Effector memory CD8-positive, alpha-beta T cell (primary cell): ENCODE data around the gene SHMT2.

ENCODE experiments used
- ATAC-seq: fragments of 150-1000 bp; cut with Tn5 transposase; replicated peaks from 2 replicates; pipeline ENCODE4 v1.10.0; 2021; ENCODE audit warnings: mild to moderate bottlenecking, moderate library complexity
- DNase-seq, 3 experiments: peaks; one replicate each; pipeline ENCODE4 v3.0.0; 2021
- H3K27ac Mint-ChIP-seq, 2 donors: one replicate each; pipeline ENCODE4 v1.8.0; 2022; ENCODE audit warnings: mild to moderate bottlenecking in 2 of 2, mixed read lengths in 2 of 2, moderate library complexity in 2 of 2
- H3K27me3 Mint-ChIP-seq, 2 donors: one replicate each; pipeline ENCODE4 v1.8.0; 2022; ENCODE audit warnings: mixed read lengths in 2 of 2
- H3K36me3 Mint-ChIP-seq: one replicate; pipeline ENCODE4 v1.8.0; 2022; ENCODE audit warnings: mild to moderate bottlenecking, moderate library complexity, mixed read lengths; ENCODE audit not compliant: insufficient read depth
- H3K4me1 Mint-ChIP-seq, 2 donors: one replicate each; pipeline ENCODE4 v1.8.0; 2022; ENCODE audit warnings: low read depth in 2 of 2, mixed read lengths in 2 of 2
- H3K4me3 Mint-ChIP-seq, 2 donors: one replicate each; pipeline ENCODE4 v1.8.0; 2022; ENCODE audit warnings: mild to moderate bottlenecking in 2 of 2, mixed read lengths in 2 of 2, moderate library complexity in 2 of 2
- H3K9me3 Mint-ChIP-seq, 2 donors: one replicate each; pipeline ENCODE4 v1.8.0; 2022; ENCODE audit warnings: mixed read lengths in 2 of 2

Gene SHMT2

DNA sequence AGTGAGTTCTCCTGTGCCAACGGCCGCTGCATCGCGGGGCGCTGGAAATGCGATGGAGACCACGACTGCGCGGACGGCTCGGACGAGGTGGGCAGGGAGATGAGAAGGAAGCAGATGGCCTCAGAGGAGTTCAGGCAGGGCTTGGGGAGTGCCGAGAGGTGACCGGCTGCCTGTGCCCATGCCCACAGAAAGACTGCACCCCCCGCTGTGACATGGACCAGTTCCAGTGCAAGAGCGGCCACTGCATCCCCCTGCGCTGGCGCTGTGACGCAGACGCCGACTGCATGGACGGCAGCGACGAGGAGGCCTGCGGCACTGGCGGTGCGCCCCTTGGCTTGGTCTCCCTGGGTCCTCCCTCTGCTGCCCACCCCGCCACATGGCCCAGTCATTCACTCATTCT, 26.3 kb upstream of the SHMT2 start:
- H3K36me3 Mint-ChIP-seq = no peaks in the 10 kb centered on the region
- DNase-seq = no peak
- no peaks in the 10 kb centered on the region for H3K4me1 Mint-ChIP-seq
- no peaks in the 10 kb centered on the region for H3K9me3 Mint-ChIP-seq
- no peak overlapping the region for H3K27ac Mint-ChIP-seq
- no peak overlapping the region for H3K4me3 Mint-ChIP-seq
- ATAC-seq = no peak
- H3K27me3 Mint-ChIP-seq = no peaks in the 10 kb centered on the region

DNA sequence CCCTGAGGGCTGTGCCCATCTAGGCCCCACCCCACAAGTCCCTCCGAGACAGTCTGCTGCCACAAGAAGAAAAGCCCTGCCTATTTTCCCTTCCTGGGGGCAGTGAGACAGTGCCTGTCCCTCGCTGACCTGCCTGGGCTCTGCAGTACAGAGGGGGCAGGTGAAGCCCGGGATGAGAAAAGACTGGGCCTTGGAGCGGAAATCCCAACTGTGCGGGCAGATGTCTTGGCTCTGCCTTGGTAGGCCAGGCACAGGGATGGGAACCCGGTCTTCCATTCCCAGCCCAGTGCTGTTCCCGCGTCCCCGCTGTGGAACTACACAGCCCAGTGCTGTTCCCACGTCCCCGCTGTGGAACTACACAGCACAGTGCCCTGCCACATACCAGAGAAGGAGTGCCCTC, 25.7 kb upstream of the SHMT2 start:
- Mint-ChIP-seq H3K36me3 (no peaks in the 10 kb centered on the region), H3K9me3 (no peaks in the 10 kb centered on the region), H3K27ac (no peak overlapping the region), H3K4me3 (no peak overlapping the region), H3K4me1 (no peaks in the 10 kb centered on the region), H3K27me3 (no peaks in the 10 kb centered on the region)
- no peak for ATAC-seq
- no peak for DNase-seq

DNA sequence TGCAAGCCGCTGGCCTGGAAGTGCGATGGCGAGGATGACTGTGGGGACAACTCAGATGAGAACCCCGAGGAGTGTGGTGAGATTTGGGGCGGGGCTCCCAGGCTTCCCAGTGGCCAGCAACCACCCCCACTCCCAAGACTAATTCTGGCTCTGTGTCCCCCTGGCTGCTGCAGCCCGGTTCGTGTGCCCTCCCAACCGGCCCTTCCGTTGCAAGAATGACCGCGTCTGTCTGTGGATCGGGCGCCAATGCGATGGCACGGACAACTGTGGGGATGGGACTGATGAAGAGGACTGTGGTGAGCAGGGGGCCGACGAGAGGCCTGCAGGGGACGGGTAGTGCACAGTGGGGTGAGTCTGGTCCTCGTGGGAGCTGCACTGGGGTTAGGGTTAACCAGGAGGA, 25.1 kb upstream of the SHMT2 start:
- no peak for ATAC-seq
- Mint-ChIP-seq H3K4me3 (no peak overlapping the region), H3K27me3 (no peaks in the 10 kb centered on the region)

DNA sequence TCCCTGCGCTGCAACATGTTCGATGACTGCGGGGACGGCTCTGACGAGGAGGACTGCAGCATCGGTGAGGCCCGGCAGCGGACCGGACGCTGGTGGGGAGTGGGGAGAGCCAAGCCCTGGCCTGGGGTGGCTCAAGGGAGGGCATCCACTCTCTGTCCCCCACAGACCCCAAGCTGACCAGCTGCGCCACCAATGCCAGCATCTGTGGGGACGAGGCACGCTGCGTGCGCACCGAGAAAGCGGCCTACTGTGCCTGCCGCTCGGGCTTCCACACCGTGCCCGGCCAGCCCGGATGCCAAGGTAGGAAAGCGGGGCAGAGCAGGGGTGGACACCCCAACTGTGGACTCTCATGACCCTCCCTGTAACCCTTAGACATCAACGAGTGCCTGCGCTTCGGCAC, 24.3 kb upstream of the SHMT2 start:
- Mint-ChIP-seq H3K4me3 (no peak overlapping the region), H3K27me3 (peaks cover 0 to 3% of the 10 kb centered on the region in 2 donors), H3K27ac (no peak overlapping the region), H3K4me1 (no peaks in the 10 kb centered on the region), H3K9me3 (no peaks in the 10 kb centered on the region), H3K36me3 (no peaks in the 10 kb centered on the region)
- no peak for DNase-seq
- no peak for ATAC-seq

More for the DNA sequence above, 25.1 kb upstream of the SHMT2 start:
- Mint-ChIP-seq H3K4me1 (no peaks in the 10 kb centered on the region), H3K27ac (no peak overlapping the region), H3K36me3 (no peaks in the 10 kb centered on the region), H3K9me3 (no peaks in the 10 kb centered on the region)
- no peak for DNase-seq

DNA sequence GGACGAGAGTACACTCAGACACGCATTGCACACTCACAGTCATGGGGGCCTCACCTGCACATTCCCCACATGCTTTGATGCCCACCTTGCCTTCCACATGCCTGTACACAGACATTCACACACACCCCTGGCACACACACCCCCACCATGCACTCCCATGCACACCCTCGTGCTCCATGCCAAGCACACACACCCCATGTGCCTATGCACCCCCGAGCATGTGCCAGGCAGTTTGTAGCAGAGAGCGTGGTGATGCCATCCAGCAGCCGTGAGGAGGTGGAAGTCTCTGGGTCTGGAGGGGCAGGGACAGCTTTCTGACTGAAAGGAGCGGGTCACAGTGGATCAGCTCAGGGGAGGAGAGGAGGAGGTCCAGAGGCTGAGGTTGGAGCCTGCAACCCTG, 23.6 kb upstream of the SHMT2 start:
- Mint-ChIP-seq H3K4me1 (no peaks in the 10 kb centered on the region), H3K36me3 (no peaks in the 10 kb centered on the region), H3K27me3 (peaks cover 0 to 11% of the 10 kb centered on the region in 2 donors), H3K9me3 (no peaks in the 10 kb centered on the region), H3K4me3 (no peak overlapping the region), H3K27ac (no peak overlapping the region)
- ATAC-seq = no peak
- DNase-seq = no peak

DNA sequence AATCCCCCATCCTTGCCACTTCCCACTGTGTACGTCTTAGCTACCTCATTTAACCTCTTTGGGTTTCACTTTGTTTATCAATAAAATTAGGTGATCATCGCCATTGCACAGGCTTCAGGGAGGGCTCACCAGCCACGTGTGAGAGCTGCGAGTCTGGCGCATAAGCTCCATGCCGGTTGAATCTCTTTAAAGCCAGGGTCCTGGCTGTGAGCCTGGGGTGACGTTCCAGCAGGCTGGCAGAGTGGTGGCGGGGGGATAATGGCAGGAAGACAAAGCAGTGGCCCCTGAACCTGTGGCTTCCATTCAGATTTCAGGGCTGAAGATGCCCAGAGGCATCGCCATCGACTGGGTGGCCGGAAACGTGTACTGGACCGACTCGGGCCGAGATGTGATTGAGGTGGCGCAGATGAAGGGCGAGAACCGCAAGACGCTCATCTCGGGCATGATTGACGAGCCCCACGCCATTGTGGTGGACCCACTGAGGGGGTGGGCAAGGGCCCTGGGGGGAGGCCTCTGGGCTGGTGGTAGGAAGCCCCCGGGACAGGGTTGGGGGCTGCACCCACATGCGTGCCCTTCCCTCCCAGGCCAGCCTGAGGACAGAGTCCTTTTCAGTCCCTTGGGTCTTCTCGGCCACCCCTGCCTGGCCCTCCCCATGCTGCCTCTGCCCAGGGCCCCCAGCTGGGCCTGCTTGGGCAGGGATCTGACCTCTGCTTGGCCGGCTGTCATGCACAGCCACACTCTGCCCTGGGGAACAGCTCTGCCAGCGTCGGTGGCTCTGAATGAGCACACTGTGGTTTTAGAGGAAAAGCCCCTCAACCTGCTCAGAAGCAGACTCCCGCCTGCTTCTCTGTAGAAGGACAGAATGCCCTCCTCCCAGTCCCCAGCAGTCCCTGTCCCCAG, 21.5 kb upstream of the SHMT2 start:
- no peak overlapping the region for H3K4me3 Mint-ChIP-seq
- H3K4me1 Mint-ChIP-seq = no peaks in the 10 kb centered on the region
- no peak for ATAC-seq
- peaks cover 0 to 19% of the 10 kb centered on the region in 2 donors for H3K27me3 Mint-ChIP-seq
- H3K27ac Mint-ChIP-seq = no peak overlapping the region
- peaks cover 4% of the 10 kb centered on the region for H3K36me3 Mint-ChIP-seq
- no peak for DNase-seq
- H3K9me3 Mint-ChIP-seq = no peaks in the 10 kb centered on the region

DNA sequence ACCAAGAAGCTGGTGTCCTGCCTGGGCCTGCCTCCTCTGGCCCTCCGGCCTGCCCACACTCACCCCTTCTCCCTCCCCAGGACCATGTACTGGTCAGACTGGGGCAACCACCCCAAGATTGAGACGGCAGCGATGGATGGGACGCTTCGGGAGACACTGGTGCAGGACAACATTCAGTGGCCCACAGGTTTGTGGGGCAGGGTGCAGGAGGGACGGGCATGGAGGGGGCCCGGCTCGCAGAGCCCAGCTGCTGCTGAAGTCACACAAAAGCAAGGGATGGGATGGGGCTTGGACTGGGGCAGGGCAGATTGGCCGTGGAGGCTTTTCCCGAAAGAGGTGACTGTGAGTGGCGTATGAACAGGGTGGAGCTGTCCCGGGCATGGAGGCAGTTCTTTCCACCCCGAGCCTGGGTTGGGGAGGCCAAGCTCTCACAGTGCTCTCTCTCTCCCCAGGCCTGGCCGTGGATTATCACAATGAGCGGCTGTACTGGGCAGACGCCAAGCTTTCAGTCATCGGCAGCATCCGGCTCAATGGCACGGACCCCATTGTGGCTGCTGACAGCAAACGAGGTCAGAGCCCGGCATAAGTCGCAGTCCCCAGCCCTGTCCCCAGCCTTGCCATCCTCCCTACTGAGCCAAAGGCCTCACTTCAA, 20.8 kb upstream of the SHMT2 start:
- DNase-seq (no peak), ATAC-seq (no peak)
- no peak overlapping the region for H3K27ac Mint-ChIP-seq
- no peaks in the 10 kb centered on the region for H3K9me3 Mint-ChIP-seq
- H3K27me3 Mint-ChIP-seq = peaks cover 6 to 26% of the 10 kb centered on the region in 2 donors
- peaks cover 11% of the 10 kb centered on the region for H3K36me3 Mint-ChIP-seq
- no peak overlapping the region for H3K4me3 Mint-ChIP-seq
- peaks cover 5% of the 10 kb centered on the region in 2 donors for H3K4me1 Mint-ChIP-seq

DNA sequence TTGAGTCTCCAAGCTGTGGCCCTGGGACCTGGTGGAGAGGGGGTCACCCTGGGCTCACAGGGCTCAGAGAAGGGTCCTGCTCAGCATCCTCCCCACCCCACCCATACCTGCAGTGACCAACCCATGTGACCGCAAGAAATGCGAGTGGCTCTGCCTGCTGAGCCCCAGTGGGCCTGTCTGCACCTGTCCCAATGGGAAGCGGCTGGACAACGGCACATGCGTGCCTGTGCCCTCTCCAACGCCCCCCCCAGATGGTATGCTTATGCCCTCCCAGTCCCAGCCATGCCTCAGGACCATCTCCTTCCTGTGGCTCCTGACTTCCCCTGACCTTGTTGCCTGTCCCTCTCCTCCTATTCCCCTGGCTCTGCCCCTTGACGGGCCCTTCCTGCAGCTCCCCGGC, 19.6 kb upstream of the SHMT2 start:
- ATAC-seq = no peak
- no peak for DNase-seq
- Mint-ChIP-seq H3K27ac (no peak overlapping the region), H3K27me3 (peaks cover 18 to 38% of the 10 kb centered on the region in 2 donors), H3K4me1 (peaks cover 15 to 16% of the 10 kb centered on the region in 2 donors), H3K36me3 (peaks cover 11% of the 10 kb centered on the region), H3K4me3 (no peak overlapping the region), H3K9me3 (no peaks in the 10 kb centered on the region)

DNA sequence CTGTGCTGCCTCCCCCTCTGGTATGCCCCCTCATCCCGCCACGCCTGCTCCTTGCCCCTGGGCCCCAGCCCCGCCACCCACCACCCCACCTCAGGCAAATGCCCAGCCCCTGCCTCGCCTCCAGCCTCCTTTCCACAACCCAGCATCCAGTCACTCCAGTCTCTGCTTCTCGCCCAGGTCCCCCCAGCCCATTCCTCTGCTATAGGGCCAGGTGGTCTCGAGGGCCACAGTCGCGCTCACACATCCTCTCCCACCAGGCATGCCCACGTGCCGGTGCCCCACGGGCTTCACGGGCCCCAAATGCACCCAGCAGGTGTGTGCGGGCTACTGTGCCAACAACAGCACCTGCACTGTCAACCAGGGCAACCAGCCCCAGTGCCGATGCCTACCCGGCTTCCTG, 19.1 kb upstream of the SHMT2 start:
- no peak overlapping the region for H3K4me3 Mint-ChIP-seq
- no peaks in the 10 kb centered on the region for H3K9me3 Mint-ChIP-seq
- no peak overlapping the region for H3K27ac Mint-ChIP-seq
- DNase-seq = no peak
- ATAC-seq = no peak
- H3K36me3 Mint-ChIP-seq = peaks cover 14% of the 10 kb centered on the region
- H3K4me1 Mint-ChIP-seq = peaks cover 20% of the 10 kb centered on the region in 2 donors
- peaks cover 23 to 44% of the 10 kb centered on the region in 2 donors for H3K27me3 Mint-ChIP-seq

DNA sequence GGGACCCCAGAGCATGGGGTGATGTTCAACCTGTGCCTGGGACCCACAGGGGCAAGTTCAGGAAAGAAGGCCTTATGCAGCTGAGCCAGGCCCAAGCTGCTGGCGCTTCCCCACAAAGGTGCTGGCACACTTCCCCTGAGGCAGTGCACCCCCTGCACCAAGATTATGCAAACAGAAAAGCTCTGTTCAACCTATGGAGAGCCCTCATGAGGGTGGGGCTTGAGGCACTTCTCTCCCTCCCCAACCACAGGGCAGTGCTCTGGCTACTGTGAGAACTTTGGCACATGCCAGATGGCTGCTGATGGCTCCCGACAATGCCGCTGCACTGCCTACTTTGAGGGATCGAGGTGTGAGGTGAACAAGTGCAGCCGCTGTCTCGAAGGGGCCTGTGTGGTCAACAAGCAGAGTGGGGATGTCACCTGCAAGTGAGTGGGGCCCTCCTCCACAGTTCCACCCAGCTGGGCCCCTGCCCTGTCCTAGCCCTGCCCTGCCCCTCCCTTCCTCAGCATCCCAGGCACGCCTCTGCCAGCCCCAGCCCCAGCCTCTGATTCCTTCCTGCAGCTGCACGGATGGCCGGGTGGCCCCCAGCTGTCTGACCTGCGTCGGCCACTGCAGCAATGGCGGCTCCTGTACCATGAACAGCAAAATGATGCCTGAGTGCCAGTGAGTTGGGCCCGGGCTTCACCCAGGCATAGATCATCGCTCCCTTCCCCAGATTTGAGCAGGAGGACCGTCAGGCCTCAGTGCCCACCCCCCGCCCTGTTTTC, 18.4 kb upstream of the SHMT2 start:
- peaks cover 18% of the 10 kb centered on the region for H3K36me3 Mint-ChIP-seq
- DNase-seq (no peak), ATAC-seq (no peak)
- peaks cover 26% of the 10 kb centered on the region in 2 donors for H3K4me1 Mint-ChIP-seq
- H3K9me3 Mint-ChIP-seq = no peaks in the 10 kb centered on the region
- no peak overlapping the region for H3K4me3 Mint-ChIP-seq
- H3K27me3 Mint-ChIP-seq = peaks cover 30 to 50% of the 10 kb centered on the region in 2 donors
- no peak overlapping the region for H3K27ac Mint-ChIP-seq

DNA sequence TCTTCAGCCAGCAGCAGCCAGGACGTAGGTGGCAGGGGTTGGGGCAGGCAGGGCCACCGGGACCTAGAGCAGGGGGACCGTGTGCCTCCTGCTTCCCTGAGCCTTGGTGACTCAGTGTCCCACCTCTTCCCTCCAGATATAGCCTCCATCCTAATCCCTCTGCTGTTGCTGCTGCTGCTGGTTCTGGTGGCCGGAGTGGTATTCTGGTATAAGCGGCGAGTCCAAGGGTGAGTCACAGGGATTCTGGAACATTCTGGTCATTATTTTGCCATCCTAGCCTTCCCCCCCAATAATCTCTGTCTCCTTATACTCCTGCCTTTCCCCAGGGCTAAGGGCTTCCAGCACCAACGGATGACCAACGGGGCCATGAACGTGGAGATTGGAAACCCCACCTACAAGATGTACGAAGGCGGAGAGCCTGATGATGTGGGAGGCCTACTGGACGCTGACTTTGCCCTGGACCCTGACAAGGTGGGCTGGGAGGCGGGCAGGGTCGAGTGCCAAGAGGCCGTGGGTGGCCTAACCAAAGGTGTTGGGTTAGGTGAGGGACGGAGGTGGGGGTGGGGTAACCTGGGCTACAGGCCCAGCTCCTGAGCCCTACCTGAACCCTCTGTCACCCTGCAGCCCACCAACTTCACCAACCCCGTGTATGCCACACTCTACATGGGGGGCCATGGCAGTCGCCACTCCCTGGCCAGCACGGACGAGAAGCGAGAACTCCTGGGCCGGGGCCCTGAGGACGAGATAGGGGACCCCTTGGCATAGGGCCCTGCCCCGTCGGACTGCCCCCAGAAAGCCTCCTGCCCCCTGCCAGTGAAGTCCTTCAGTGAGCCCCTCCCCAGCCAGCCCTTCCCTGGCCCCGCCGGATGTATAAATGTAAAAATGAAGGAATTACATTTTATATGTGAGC, 17.5 kb upstream of the SHMT2 start:
- DNase-seq (no peak), ATAC-seq (no peak)
- no peaks in the 10 kb centered on the region for H3K9me3 Mint-ChIP-seq
- peaks cover 26% of the 10 kb centered on the region in 2 donors for H3K4me1 Mint-ChIP-seq
- no peak overlapping the region for H3K27ac Mint-ChIP-seq
- peaks cover 31 to 53% of the 10 kb centered on the region in 2 donors for H3K27me3 Mint-ChIP-seq
- peaks cover 18% of the 10 kb centered on the region for H3K36me3 Mint-ChIP-seq
- no peak overlapping the region for H3K4me3 Mint-ChIP-seq

DNA sequence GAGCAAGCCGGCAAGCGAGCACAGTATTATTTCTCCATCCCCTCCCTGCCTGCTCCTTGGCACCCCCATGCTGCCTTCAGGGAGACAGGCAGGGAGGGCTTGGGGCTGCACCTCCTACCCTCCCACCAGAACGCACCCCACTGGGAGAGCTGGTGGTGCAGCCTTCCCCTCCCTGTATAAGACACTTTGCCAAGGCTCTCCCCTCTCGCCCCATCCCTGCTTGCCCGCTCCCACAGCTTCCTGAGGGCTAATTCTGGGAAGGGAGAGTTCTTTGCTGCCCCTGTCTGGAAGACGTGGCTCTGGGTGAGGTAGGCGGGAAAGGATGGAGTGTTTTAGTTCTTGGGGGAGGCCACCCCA, 16.8 kb upstream of the SHMT2 start:
- no peaks in the 10 kb centered on the region for H3K9me3 Mint-ChIP-seq
- H3K4me3 Mint-ChIP-seq = no peak overlapping the region
- no peak for ATAC-seq

More for the DNA sequence above, 16.8 kb upstream of the SHMT2 start:
- Mint-ChIP-seq H3K27ac (no peak overlapping the region), H3K36me3 (peaks cover 21% of the 10 kb centered on the region), H3K27me3 (peaks cover 37 to 60% of the 10 kb centered on the region in 2 donors), H3K4me1 (peaks cover 31 to 33% of the 10 kb centered on the region in 2 donors)
- DNase-seq = no peak
